ENCODE measurements around the gene CCDC183.

The CCDC183 gene

GRCh38 chr9:136853596-136854112 lies 57.5 kb downstream of the CCDC183 start:
- Histone ChIP-seq H3K36me3 (peaks cover 9 to 37% (median 20%) of the 10 kb centered on the region in 11 experiments; a peak in 18 of 22 replicates), H3K27me3 (no peaks in the 10 kb centered on the region), H3K9ac (peak overlapping the region in 6 of 11 experiments; percentile 3 to 41 (median 32); a peak in 6 of 22 replicates), H3K4me3 (no peak overlapping the region), H3K4me2 (peak overlapping the region in 9 of 11 experiments; percentile 21 to 80 (median 56); a peak in 17 of 22 replicates), H4K20me1 (peaks cover 13 to 85% (median 64%) of the 10 kb centered on the region in 11 experiments; a peak in 21 of 22 replicates), H3K4me1 (peaks cover 22 to 75% (median 61%) of the 10 kb centered on the region in 10 experiments), H3K27ac (no peak overlapping the region), H3K9me3 (replicated peaks in 1 of 11) (no peaks in the 10 kb centered on the region)
- TF ChIP-seq Cebpa-rat (IDR thresholded peaks at IDR 0.05) = no peak

- Histone ChIP-seq H3K4me1 (peaks cover 28 to 81% (median 67%) of the 10 kb centered on the region in 10 experiments), H3K36me3 (peaks cover 9 to 43% (median 20%) of the 10 kb centered on the region in 11 experiments; a peak in 18 of 22 replicates), H3K9me3 (replicated peaks in 1 of 11) (no peaks in the 10 kb centered on the region), H3K27me3 (no peaks in the 10 kb centered on the region), H4K20me1 (peaks cover 14 to 91% (median 70%) of the 10 kb centered on the region in 11 experiments; a peak in 21 of 22 replicates), H3K9ac (peak overlapping the region in 7 of 11 experiments; percentile 9 to 41 (median 33); a peak in 8 of 22 replicates), H3K4me2 (peak overlapping the region in 10 of 11 experiments; percentile 21 to 80 (median 51); a peak in 19 of 22 replicates), H3K27ac (no peak overlapping the region), H3K4me3 (no peak overlapping the region)
- no peak for TF ChIP-seq Cebpa-rat (IDR thresholded peaks at IDR 0.05)
Observed at GRCh38 chr9:136854113-136854841, 58.1 kb downstream of the CCDC183 start.

DNA sequence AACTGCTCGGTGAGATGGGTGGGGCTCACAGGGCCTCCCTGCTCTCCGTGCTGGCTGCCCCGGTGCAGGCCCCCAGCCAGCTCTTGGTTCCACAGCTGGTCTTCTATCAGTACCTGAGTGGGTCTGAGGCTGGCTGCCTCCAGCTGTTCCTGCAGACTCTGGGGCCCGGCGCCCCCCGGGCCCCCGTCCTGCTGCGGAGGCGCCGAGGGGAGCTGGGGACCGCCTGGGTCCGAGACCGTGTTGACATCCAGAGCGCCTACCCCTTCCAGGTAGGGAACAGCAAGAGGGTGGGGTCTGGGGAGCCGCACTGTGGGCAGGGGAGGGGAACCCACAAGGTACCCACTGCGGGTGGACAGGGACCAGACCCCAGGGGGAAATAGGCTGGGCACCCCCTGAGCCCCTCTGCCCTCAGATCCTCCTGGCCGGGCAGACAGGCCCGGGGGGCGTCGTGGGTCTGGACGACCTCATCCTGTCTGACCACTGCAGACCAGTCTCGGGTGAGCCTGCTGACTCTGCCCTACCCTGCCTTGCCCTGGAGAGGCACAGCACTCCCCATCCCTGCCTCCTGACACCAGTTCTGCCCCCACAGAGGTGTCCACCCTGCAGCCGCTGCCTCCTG lies 58.8 kb downstream of the CCDC183 start:
- peak overlapping the region in 5 of 11 experiments; percentile 9 to 48 (median 37); a peak in 5 of 22 replicates for H3K9ac ChIP-seq
- no peak overlapping the region for H3K27ac ChIP-seq
- TF ChIP-seq Cebpa-rat (IDR thresholded peaks at IDR 0.05) = no peak
- no peaks in the 10 kb centered on the region for H3K27me3 ChIP-seq
- H4K20me1 ChIP-seq = peaks cover 17 to 93% (median 73%) of the 10 kb centered on the region in 11 experiments; a peak in 21 of 22 replicates
- peaks cover 9 to 45% (median 20%) of the 10 kb centered on the region in 11 experiments; a peak in 18 of 22 replicates for H3K36me3 ChIP-seq
- H3K4me1 ChIP-seq = peaks cover 32 to 84% (median 70%) of the 10 kb centered on the region in 10 experiments
- no peak overlapping the region for H3K4me3 ChIP-seq
- H3K4me2 ChIP-seq = peak overlapping the region in 9 of 11 experiments; percentile 21 to 80 (median 56); a peak in 14 of 22 replicates
- no peaks in the 10 kb centered on the region for H3K9me3 ChIP-seq (replicated peaks in 1 of 11)

DNA sequence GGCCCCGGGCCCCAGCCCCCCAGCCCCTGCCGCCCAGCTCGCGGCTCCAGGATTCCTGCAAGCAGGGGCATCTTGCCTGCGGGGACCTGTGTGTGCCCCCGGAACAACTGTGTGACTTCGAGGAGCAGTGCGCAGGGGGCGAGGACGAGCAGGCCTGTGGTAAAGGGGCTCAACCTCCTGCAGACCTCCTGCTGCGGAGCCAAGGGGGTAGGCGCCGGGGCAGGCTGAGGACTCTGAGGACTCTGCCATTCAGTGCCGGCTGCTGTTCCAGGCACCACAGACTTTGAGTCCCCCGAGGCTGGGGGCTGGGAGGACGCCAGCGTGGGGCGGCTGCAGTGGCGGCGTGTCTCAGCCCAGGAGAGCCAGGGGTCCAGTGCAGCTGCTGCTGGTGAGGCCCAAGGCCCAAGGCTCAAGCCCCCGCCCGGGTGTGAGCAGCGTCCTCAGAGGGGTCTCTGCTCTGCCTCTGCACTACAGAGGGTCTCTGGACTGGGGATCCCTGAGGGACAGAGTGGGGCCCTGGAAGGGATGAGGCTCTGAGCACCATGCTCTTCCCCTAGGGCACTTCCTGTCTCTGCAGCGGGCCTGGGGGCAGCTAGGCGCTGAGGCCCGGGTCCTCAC lies 59.4 kb downstream of the CCDC183 start:
- Histone ChIP-seq H3K4me3 (no peak overlapping the region), H4K20me1 (peaks cover 17 to 93% (median 72%) of the 10 kb centered on the region in 11 experiments; a peak in 21 of 22 replicates), H3K27me3 (no peaks in the 10 kb centered on the region), H3K4me2 (peak overlapping the region in 9 of 11 experiments; percentile 41 to 80 (median 55); a peak in 19 of 22 replicates), H3K9me3 (replicated peaks in 1 of 11) (no peaks in the 10 kb centered on the region), H3K27ac (peak overlapping the region in 3 of 11 experiments; percentile 10 to 31 (median 28); a peak in 3 of 22 replicates), H3K4me1 (peaks cover 32 to 84% (median 70%) of the 10 kb centered on the region in 10 experiments; a peak in 19 of 20 replicates), H3K9ac (peak overlapping the region in 7 of 11 experiments; percentile 7 to 48 (median 34); a peak in 9 of 22 replicates), H3K36me3 (peaks cover 8 to 42% (median 19%) of the 10 kb centered on the region in 11 experiments; a peak in 20 of 22 replicates)
- no peak for TF ChIP-seq Cebpa-rat (IDR thresholded peaks at IDR 0.05)

DNA sequence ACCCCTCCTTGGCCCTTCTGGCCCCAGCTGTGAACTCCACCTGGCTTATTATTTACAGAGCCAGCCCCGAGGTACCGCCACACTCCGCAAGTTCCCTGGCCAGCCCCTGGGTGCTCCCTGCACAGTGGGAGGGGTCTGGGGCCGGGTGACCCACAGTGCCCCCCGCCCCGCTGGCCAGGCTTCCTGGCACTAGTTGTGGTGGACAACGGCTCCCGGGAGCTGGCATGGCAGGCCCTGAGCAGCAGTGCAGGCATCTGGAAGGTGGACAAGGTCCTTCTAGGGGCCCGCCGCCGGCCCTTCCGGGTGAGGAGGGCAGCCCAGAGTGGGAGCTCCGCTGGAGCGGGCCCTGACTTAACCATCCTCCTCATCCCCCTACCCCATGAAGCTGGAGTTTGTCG lies 59.9 kb downstream of the CCDC183 start:
- H3K4me1 ChIP-seq = peaks cover 33 to 84% (median 73%) of the 10 kb centered on the region in 10 experiments; a peak in 19 of 20 replicates
- no peak overlapping the region for H3K4me3 ChIP-seq
- no peaks in the 10 kb centered on the region for H3K9me3 ChIP-seq (replicated peaks in 1 of 11)
- peaks cover 19 to 93% (median 72%) of the 10 kb centered on the region in 11 experiments; a peak in 21 of 22 replicates for H4K20me1 ChIP-seq
- TF ChIP-seq Cebpa-rat (IDR thresholded peaks at IDR 0.05) = no peak
- H3K4me2 ChIP-seq = peak overlapping the region in 9 of 11 experiments; percentile 41 to 80 (median 55); a peak in 18 of 22 replicates
- H3K27ac ChIP-seq = peak overlapping the region in 3 of 11 experiments; percentile 10 to 31 (median 28); a peak in 2 of 22 replicates
- H3K27me3 ChIP-seq = no peaks in the 10 kb centered on the region
- peak overlapping the region in 7 of 11 experiments; percentile 7 to 48 (median 34); a peak in 9 of 22 replicates for H3K9ac ChIP-seq
- H3K36me3 ChIP-seq = peaks cover 8 to 42% (median 19%) of the 10 kb centered on the region in 11 experiments; a peak in 21 of 22 replicates

DNA sequence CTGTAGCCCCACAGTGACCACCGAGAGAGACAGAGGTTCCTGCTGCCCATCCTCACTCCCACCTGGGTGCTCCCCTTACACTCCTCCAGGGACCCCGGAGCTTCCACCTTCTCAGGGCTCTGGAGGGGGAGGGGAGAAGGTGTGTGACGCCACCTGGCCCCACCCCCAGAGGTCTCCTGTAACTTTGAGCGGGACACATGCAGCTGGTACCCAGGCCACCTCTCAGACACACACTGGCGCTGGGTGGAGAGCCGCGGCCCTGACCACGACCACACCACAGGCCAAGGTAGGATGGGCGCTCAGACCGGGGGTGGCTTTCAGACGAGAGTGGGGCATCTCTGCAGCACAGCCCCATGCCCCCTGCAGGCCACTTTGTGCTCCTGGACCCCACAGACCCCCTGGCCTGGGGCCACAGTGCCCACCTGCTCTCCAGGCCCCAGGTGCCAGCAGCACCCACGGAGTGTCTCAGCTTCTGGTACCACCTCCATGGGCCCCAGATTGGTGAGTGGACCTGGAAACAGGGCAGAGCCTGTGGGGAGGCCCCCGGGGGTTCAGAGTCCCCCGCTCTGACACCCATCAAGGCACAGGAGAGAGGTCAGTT lies 60.5 kb downstream of the CCDC183 start:
- H3K27me3 ChIP-seq = no peaks in the 10 kb centered on the region
- peak overlapping the region in 7 of 11 experiments; percentile 51 to 80 (median 66); a peak in 10 of 22 replicates for H3K4me2 ChIP-seq
- H4K20me1 ChIP-seq = peaks cover 25 to 93% (median 73%) of the 10 kb centered on the region in 11 experiments; a peak in 21 of 22 replicates
- H3K4me3 ChIP-seq = no peak overlapping the region
- peak overlapping the region in 3 of 11 experiments; percentile 7 to 50 (median 31); a peak in 3 of 22 replicates for H3K9ac ChIP-seq
- peaks cover 38 to 87% (median 78%) of the 10 kb centered on the region in 10 experiments; a peak in 19 of 20 replicates for H3K4me1 ChIP-seq
- no peaks in the 10 kb centered on the region for H3K9me3 ChIP-seq (replicated peaks in 1 of 11)
- no peak overlapping the region for H3K27ac ChIP-seq
- TF ChIP-seq Cebpa-rat (IDR thresholded peaks at IDR 0.05) = no peak
- peaks cover 9 to 42% (median 19%) of the 10 kb centered on the region in 11 experiments for H3K36me3 ChIP-seq

GRCh38 chr9:136857166-136857565 lies 61.0 kb downstream of the CCDC183 start:
- Histone ChIP-seq H3K27ac (no peak overlapping the region), H3K4me3 (no peak overlapping the region), H3K4me1 (peaks cover 39 to 92% (median 80%) of the 10 kb centered on the region in 10 experiments; a peak in 19 of 20 replicates), H3K9ac (peak overlapping the region in 3 of 11 experiments; percentile 31 to 61 (median 50); a peak in 2 of 22 replicates), H4K20me1 (peaks cover 25 to 94% (median 78%) of the 10 kb centered on the region in 11 experiments; a peak in 21 of 22 replicates), H3K27me3 (no peaks in the 10 kb centered on the region), H3K4me2 (peak overlapping the region in 4 of 11 experiments; percentile 7 to 94 (median 80); a peak in 5 of 22 replicates), H3K9me3 (replicated peaks in 1 of 11) (no peaks in the 10 kb centered on the region), H3K36me3 (peaks cover 14 to 42% (median 20%) of the 10 kb centered on the region in 11 experiments)
- no peak for TF ChIP-seq Cebpa-rat (IDR thresholded peaks at IDR 0.05)

Measured in BLaER1 treated with 17β-estradiol and CSF1 and Interleukin-3, amounts not matched to agents 10 nM and 100 nM (cell line).